Activated CD8-positive, alpha-beta T cell treated with anti-CD3 and anti-CD28 coated beads, Interleukin-2, amount 10 ng/mL, durations not matched to agents 7 days and 5 days (primary cell): Measurements from ENCODE around the gene DHRSX. TPM values are rescaled to one million over a fixed set of nuclear protein-coding genes. Genes with fewer than 3 reads are reported as not detected.
"Not testable (repeated sequence)": the region's sequence is repeated elsewhere in the genome, so short reads cannot be mapped to it uniquely, and the experiment has no call there.

Source experiments
- ATAC-seq: fragments of 150-1000 bp; cut with Tn5 transposase; one replicate; pipeline ENCODE4 v1.10.0; 2021; ENCODE audit warnings: moderate library complexity
- CTCF ChIA-PET: fragments of 350-600 bp; sonication (Branson Sonifier 250); formaldehyde crosslinking; loops from one replicate; lab custom pipeline; 2021; ENCODE audit warnings: antibody characterized with exemption; lab: Charles Lee
- POLR2A ChIA-PET: fragments of 350-600 bp; sonication (Branson Sonifier 250); formaldehyde crosslinking; loops from one replicate; lab custom pipeline; 2021; ENCODE audit warnings: antibody characterized with exemption; lab: Charles Lee
- DNase-seq: peaks from one replicate; pipeline ENCODE4 v3.0.0-alpha.2; 2020
- H3K27ac Mint-ChIP-seq: one replicate; pipeline ENCODE4 v1.8.0; 2021; ENCODE audit warnings: mild to moderate bottlenecking, mixed read lengths
- H3K27me3 Mint-ChIP-seq: one replicate; pipeline ENCODE4 v1.8.0; 2021; ENCODE audit warnings: low read depth, mixed read lengths
- H3K36me3 Mint-ChIP-seq: one replicate; pipeline ENCODE4 v1.8.0; 2021; ENCODE audit warnings: low read depth, mixed read lengths
- H3K4me1 Mint-ChIP-seq: one replicate; pipeline ENCODE4 v1.8.0; 2021; ENCODE audit warnings: low read depth, mixed read lengths
- H3K4me3 Mint-ChIP-seq: one replicate; pipeline ENCODE4 v1.8.0; 2021; ENCODE audit warnings: mild to moderate bottlenecking, mixed read lengths
- H3K9me3 Mint-ChIP-seq: one replicate; pipeline ENCODE4 v1.8.0; 2022; ENCODE audit warnings: mixed read lengths; ENCODE audit not compliant: insufficient read depth
- total RNA-seq, 2 experiments: library from RNA; stranded (reverse); gene quantifications; one replicate each; pipeline ENCODE4 v1.2.3, GENCODE V29; 2021

The DHRSX gene
- total RNA-seq, 2 experiments from 2014 or later, result 16.2 to 18.9 TPM

DNA sequence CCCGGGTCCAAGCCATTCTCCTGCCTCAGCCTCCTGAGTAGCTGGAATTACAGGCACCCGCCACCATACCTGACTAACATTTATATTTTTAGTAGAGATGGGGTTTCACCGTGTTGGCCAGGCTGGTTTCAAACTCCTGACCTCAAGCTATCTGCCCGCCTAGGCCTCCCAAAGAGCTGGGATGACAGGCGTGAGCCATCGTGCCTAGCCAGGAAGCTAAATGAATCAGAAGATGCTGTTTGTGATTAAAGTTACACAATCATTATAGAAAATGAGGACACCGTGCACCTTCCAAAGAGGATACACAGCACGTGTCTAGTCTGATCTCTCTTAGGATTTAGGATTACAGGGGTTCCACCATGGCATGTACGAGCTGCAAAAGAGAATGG is 99.6 kb downstream of the DHRSX start:
- no peak overlapping the region for H3K27ac Mint-ChIP-seq
- peaks cover 9% of the 10 kb centered on the region for H3K36me3 Mint-ChIP-seq
- DNase-seq (no peak), ATAC-seq (no peak)
- no peaks in the 10 kb centered on the region for H3K9me3 Mint-ChIP-seq
- POLR2A ChIA-PET, result no interaction called here
- H3K4me1 Mint-ChIP-seq, result no peaks in the 10 kb centered on the region
- H3K27me3 Mint-ChIP-seq, result no peaks in the 10 kb centered on the region
- CTCF ChIA-PET, result no interaction called here
- no peak overlapping the region for H3K4me3 Mint-ChIP-seq

DNA sequence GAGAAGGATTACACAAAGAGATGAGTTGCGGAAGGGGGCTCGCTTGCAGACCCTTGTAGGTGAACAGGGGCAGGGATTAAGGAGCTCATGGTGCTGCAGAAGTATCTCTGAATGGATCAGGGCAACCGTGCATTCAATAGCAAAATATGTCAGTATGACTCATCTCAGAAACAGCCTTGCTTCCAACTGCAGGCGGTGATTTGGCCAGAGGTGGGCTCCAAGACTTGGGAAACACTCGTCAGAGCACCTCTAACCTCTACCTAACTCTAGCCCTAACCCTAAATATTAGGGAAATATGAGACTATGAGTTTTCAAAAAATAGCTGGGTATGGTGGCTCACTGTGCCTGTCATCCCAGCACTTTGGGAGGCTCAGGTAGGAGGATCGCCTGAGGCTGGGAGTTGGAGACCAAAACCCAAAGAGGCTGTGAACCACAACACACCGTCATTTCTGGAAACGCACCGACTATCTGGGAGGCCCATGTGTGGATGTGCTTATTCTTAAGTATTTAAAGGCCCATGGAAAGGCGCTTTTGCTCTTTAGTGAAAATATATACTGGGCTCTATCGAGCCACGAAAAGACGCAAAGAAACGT is 102.6 kb downstream of the DHRSX start:
- POLR2A ChIA-PET, result no interaction called here
- H3K36me3 Mint-ChIP-seq, result peaks cover 5% of the 10 kb centered on the region
- ATAC-seq (no peak), DNase-seq (no peak)
- H3K27me3 Mint-ChIP-seq, result no peaks in the 10 kb centered on the region
- H3K4me3 Mint-ChIP-seq, result no peak overlapping the region
- CTCF ChIA-PET, result no interaction called here
- H3K4me1 Mint-ChIP-seq, result no peaks in the 10 kb centered on the region
- H3K27ac Mint-ChIP-seq, result no peak overlapping the region
- H3K9me3 Mint-ChIP-seq, result no peaks in the 10 kb centered on the region

DNA sequence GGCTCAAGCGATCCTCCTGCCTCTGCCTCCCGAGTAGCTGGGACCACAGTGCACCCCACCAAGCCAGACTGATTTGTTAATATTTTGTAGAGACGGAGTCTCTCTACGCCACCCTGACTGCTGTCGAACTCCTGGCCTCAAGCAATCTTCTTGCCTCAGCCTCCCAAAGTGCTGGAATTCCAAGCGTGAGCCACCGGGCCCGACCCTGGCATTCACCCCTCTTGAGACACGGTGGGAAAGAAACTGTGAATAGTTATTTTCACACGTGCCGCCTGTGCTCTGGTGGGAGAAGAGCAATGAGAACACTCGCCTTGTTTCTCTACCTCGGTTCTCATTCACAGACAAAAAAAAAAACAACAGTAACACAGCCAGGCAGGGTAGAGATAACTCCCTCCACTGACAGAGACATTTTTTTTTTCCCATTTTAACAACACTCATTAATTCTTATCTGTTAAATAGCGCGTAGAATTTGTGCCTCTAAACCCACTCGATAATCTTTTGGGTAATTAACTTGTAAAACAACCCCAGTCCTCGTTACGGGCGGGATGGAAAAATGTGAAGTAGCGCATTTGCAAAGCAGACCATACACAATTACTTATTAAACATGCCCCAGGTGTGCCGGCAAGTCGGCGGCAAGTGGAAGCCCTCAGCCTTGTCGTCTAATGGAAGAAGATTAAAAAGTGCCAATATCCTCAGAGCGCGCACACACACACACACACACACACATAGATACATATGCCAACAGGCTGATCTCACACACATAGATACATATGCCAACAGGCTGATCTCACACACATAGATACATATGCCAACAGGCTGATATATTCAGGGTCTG is 103.3 kb downstream of the DHRSX start:
- Mint-ChIP-seq H3K9me3 (no peaks in the 10 kb centered on the region), H3K27ac (no peak overlapping the region), H3K36me3 (peaks cover 3% of the 10 kb centered on the region), H3K4me3 (no peak overlapping the region), H3K27me3 (no peaks in the 10 kb centered on the region), H3K4me1 (no peaks in the 10 kb centered on the region)
- CTCF ChIA-PET, result no interaction called here
- DNase-seq (no peak), ATAC-seq (no peak)
- POLR2A ChIA-PET, result no interaction called here

DNA sequence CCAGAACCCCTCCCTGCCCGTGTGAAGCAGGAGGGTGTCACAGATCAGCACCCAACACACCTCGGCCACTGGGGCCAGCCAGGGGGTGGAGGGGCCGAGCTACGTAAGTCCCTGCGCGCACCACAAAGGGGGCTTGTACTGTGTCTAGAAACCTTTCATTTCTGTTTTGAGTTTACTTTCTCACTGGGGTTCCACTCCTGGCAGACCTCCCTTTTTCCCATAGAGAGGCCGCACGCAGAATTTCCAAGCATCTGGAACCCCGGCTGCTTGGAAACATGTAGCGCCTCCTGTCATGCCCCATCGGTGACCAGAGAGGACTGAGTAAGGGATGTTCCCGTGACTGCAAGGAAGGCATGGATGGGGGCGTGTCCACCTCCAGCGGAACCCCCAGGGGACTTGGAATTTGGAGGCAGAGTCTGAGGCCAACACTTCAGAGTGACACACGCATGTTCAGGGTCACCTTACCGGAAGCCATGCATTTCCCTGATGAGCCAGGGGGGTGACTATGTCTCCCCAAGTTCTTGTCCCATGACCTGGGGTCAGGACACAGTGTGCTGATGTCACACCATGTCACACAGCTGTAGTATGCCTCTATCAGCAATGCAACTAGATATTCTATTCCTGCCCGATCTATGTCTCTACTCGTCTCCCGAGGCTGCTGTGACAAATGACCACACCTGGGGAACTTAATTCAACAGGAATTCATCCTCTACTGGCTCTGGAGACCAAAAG is 105.3 kb downstream of the DHRSX start:
- Mint-ChIP-seq H3K4me3 (no peak overlapping the region), H3K4me1 (no peaks in the 10 kb centered on the region), H3K27me3 (no peaks in the 10 kb centered on the region), H3K9me3 (no peaks in the 10 kb centered on the region), H3K27ac (no peak overlapping the region), H3K36me3 (peaks cover 17% of the 10 kb centered on the region)
- ATAC-seq (no peak), DNase-seq (no peak)
- POLR2A ChIA-PET, result no interaction called here
- CTCF ChIA-PET, result no interaction called here

DNA sequence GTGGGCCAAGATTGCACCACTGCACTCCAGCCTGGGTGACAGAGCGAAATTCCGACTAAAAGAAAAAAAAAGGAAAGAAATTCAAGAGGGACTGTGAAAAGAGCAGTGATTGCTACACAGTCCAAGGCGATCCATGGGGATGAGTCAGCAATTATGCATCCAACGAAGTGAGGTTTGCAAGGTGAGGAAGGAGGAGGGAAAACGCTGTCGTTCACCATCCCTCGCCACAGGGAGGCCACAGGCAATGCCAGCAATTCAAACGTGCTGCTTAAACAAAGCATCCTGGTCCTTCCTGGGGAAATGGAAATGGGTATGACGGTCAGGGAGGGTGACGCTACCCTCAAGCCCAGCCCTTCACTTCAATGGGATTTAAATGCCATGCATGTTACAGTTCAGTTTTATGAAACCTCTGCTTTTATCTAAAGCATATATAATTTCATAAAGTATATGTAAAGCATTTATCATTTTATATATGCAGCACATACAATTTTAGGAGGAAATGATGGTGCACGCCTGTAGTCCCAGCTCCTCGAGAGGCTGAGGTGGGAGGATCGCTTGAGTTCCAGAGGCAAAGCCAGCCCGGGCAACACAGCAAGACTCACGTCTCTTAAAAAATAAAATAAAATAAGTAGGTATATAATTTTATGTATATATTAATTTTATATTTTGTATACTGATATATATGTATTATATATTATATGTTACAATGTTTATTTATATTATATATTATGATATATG is 108.7 kb downstream of the DHRSX start:
- ChIA-PET CTCF (no interaction called here), POLR2A (no interaction called here)
- no peaks in the 10 kb centered on the region for H3K4me1 Mint-ChIP-seq
- H3K36me3 Mint-ChIP-seq, result peaks cover 21% of the 10 kb centered on the region
- H3K27me3 Mint-ChIP-seq, result no peaks in the 10 kb centered on the region
- H3K27ac Mint-ChIP-seq, result no peak overlapping the region
- no peaks in the 10 kb centered on the region for H3K9me3 Mint-ChIP-seq
- H3K4me3 Mint-ChIP-seq, result no peak overlapping the region
- no peak for ATAC-seq
- no peak for DNase-seq

DNA sequence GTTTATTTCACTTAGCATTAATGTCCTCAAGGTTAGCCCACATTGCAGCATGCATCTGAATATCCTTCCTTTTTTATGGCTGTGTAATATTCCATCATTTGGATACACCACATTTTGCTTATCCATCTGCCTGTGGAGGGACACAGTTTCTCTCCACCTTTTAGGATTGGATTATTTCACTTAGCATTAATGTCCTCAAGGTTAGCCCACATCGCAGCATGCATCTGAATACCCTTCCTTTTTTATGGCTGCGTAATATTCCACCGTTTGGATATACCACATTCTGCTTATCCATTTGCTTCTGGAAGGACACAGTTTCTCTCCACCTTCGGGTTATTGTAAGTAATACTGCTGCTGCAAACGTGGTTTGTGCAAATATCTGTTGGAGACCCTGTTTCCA is 110.0 kb downstream of the DHRSX start:
- ChIA-PET POLR2A (no interaction called here), CTCF (no interaction called here)
- H3K4me1 Mint-ChIP-seq, result no peaks in the 10 kb centered on the region
- no peaks in the 10 kb centered on the region for H3K27me3 Mint-ChIP-seq
- ATAC-seq (no peak), DNase-seq (no peak)
- no peak overlapping the region for H3K27ac Mint-ChIP-seq
- no peak overlapping the region for H3K4me3 Mint-ChIP-seq
- peaks cover 21% of the 10 kb centered on the region for H3K36me3 Mint-ChIP-seq
- no peaks in the 10 kb centered on the region for H3K9me3 Mint-ChIP-seq

DNA sequence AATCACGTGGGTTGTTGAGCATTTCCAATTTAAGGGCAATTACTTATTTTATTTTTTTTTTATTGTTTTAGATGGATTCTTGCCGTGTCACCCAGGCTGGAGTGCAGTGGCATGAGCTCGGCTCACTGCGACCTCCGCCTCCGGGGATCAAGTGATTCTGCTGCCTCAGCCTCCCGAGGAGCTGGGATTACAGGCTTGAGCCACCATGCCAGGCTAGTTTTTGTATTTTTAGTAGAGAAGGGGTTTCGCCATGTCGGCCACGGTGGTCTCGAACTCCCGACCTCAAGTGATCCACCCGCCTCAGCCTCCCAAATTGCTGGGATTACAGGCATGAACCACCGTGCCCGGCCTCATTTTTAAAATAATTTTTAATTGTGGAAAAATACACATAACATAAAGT is 111.0 kb downstream of the DHRSX start:
- H3K4me3 Mint-ChIP-seq, result not testable (repeated sequence)
- H3K36me3 Mint-ChIP-seq, result peaks cover 21% of the 10 kb centered on the region

DNA sequence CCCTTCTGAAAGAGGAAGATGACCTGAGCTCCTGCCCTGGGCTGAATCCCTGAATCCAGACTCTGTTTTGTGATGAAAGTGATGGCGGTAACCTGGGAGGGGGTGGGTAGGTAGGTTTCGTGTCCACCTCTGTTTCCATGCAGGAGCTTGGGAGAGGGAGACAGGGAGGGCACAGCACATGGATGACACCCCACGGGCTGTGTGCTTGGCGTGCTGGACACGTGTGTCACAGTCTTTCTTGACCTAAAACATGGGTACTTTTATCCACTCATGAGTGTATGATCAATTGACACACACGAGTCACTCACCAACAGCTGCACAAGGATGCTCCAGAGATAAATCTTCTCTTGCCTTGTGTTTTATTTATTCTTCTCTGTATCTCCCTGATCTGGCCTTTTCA is 111.5 kb downstream of the DHRSX start:
- Mint-ChIP-seq H3K4me1 (no peaks in the 10 kb centered on the region), H3K9me3 (no peaks in the 10 kb centered on the region), H3K27me3 (no peaks in the 10 kb centered on the region), H3K36me3 (peaks cover 21% of the 10 kb centered on the region), H3K4me3 (no peak overlapping the region), H3K27ac (no peak overlapping the region)
- no peak for ATAC-seq
- DNase-seq, result no peak
- CTCF ChIA-PET, result no interaction called here
- POLR2A ChIA-PET, result no interaction called here

More for the DNA sequence above, 111.0 kb downstream of the DHRSX start:
- CTCF ChIA-PET, H3K27ac Mint-ChIP-seq, ATAC-seq, H3K27me3 Mint-ChIP-seq, H3K9me3 Mint-ChIP-seq, DNase-seq, H3K4me1 Mint-ChIP-seq, POLR2A ChIA-PET: not testable (repeated sequence)

DNA sequence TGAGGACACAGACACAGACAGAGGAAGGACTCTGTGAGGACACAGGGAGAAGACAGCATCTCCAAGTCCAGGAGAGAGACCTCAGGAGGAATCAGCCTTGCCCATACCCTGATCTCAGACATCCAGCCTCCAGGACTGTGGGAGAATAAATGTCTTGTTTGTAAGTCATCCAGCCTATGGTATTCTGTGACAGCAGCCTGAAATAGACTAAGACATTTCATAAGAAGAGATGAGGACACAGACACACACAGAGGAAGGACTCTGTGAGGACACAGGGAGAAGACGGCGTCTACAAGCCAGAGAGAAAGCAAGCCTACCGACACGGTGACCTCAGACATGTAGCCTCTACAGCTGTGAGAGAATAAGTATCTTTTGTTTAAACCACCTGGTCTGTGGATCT is 112.1 kb downstream of the DHRSX start:
- Mint-ChIP-seq H3K27me3 (no peaks in the 10 kb centered on the region), H3K36me3 (peaks cover 21% of the 10 kb centered on the region), H3K4me1 (no peaks in the 10 kb centered on the region), H3K4me3 (no peak overlapping the region), H3K27ac (no peak overlapping the region), H3K9me3 (no peaks in the 10 kb centered on the region)
- DNase-seq (no peak), ATAC-seq (no peak)
- CTCF ChIA-PET, result no interaction called here
- POLR2A ChIA-PET, result no interaction called here

DNA sequence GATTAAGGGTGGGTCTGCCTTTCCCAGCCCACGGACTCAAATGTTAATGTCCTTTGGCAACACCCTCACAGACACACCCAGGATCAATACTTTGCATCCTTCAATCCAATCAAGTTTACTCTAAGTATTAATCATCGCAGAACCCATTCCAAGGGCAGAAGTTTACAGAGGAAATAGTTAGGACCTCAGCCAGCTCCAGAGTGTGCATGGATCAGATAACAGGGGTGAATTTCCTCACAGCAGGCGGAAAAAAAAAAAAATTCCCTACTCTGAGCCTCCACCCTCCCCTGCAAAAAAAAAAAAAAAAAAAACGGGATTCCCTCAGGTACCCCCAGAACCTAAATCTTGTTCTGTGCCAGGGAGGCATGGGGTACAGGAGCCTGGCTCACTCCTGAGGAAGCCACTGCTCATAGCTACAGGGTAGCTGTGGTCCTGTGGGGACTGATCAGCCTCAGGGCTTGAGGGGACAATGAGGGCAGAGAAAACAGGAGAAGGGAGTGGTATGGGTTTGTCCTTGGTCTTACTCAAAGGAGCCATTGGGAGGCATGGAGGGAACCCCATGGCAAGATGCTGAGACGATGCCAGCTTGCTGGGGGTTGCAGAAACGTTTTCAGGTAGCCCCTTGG is 113.0 kb downstream of the DHRSX start:
- POLR2A ChIA-PET, result no interaction called here
- DNase-seq (no peak), ATAC-seq (no peak)
- CTCF ChIA-PET, result no interaction called here
- Mint-ChIP-seq H3K27me3 (no peaks in the 10 kb centered on the region), H3K27ac (no peak overlapping the region), H3K9me3 (no peaks in the 10 kb centered on the region), H3K36me3 (peaks cover 21% of the 10 kb centered on the region), H3K4me1 (no peaks in the 10 kb centered on the region), H3K4me3 (no peak overlapping the region)

DNA sequence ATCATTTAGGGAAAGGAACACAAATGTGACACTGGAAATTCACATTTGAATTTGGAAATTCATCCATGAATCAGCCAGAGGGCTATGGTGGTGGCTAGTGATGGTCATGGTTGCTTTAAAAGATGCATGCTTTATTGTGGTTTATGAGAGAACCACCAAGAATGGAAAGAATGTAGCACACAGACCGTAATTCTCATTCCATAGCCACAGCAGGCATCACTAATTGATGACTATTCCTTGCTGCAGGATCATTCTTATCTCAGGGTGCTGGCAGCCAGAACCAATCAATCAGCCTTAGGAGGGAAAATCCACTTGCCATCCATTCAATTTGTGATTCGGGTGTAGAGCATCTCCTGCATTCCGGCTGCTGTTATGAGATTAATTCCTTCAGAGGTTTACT is 115.6 kb downstream of the DHRSX start:
- ChIA-PET CTCF (no interaction called here), POLR2A (no interaction called here)
- Mint-ChIP-seq H3K27me3 (no peaks in the 10 kb centered on the region), H3K27ac (no peak overlapping the region), H3K36me3 (peaks cover 8% of the 10 kb centered on the region), H3K9me3 (no peaks in the 10 kb centered on the region), H3K4me3 (no peak overlapping the region), H3K4me1 (no peaks in the 10 kb centered on the region)
- ATAC-seq (no peak), DNase-seq (no peak)
